ENCODE measurements around the gene CPSF7. TPM values are rescaled to one million over a fixed set of nuclear protein-coding genes. Genes with fewer than 3 reads are reported as not detected.

The CPSF7 gene
- total and polyA plus RNA-seq, 5 donors, result 26.0 to 49.2 (median 42.2) TPM

DNA sequence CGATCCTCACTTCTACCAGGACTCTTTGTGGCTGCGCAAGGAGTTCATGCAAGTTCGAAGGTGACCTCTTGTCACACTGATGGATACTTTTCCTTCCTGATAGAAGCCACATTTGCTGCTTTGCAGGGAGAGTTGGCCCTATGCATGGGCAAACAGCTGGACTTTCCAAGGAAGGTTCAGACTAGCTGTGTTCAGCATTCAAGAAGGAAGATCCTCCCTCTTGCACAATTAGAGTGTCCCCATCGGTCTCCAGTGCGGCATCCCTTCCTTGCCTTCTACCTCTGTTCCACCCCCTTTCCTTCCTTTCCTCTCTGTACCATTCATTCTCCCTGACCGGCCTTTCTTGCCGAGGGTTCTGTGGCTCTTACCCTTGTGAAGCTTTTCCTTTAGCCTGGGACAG is 61.1 kb downstream of the CPSF7 start:
- Histone ChIP-seq H3K27ac (ENCODE audit: low read length) (no peak overlapping the region), H3K27me3 (ENCODE audit: control insufficient read depth, insufficient read depth) (no peaks in the 10 kb centered on the region), H3K4me3 (ENCODE audit: low read length) (no peak overlapping the region), H3K4me1 (ENCODE audit: control insufficient read depth, insufficient read depth, low read length) (peaks cover 4% of the 10 kb centered on the region), H3K9me3 (ENCODE audit: control insufficient read depth, low read length) (no peaks in the 10 kb centered on the region)
- no peak for DNase-seq
- WGBS, result 80% methylated on average over 7 of the region's 7 CpGs
- no peak for ATAC-seq
- intact Hi-C loops (cut with DNase I), result no loop called here

DNA sequence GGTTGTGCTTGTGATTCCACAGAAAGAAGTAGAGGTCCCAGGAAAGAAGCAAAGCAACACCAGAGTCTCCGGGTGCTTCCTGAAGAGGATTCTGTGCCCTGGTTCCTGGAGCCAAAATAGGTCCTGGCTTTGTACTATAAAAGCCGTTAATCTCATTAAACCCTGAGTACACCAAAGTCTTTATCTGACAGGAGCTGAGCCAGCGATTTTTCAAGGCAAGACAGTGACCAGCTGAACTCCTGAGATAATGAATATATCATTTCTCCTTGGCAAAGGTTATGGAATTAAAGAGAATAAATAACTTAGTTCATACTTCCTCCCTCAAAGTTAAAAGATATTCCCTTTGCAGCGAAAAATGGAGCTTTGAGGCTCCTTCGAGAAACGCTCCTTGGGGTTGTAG is 62.4 kb downstream of the CPSF7 start:
- H3K4me3 ChIP-seq (ENCODE audit: low read length), result no peak overlapping the region
- DNase-seq, result no peak
- no peak overlapping the region for H3K27ac ChIP-seq (ENCODE audit: low read length)
- 68% methylated on average over 6 of the region's 6 CpGs for whole genome bisulfite sequencing
- intact Hi-C loops (cut with DNase I), result no loop called here
- no peaks in the 10 kb centered on the region for H3K9me3 ChIP-seq (ENCODE audit: control insufficient read depth, low read length)
- no peaks in the 10 kb centered on the region for H3K27me3 ChIP-seq (ENCODE audit: control insufficient read depth, insufficient read depth)
- H3K4me1 ChIP-seq (ENCODE audit: control insufficient read depth, insufficient read depth, low read length), result peaks cover 4% of the 10 kb centered on the region
- no peak for ATAC-seq

DNA sequence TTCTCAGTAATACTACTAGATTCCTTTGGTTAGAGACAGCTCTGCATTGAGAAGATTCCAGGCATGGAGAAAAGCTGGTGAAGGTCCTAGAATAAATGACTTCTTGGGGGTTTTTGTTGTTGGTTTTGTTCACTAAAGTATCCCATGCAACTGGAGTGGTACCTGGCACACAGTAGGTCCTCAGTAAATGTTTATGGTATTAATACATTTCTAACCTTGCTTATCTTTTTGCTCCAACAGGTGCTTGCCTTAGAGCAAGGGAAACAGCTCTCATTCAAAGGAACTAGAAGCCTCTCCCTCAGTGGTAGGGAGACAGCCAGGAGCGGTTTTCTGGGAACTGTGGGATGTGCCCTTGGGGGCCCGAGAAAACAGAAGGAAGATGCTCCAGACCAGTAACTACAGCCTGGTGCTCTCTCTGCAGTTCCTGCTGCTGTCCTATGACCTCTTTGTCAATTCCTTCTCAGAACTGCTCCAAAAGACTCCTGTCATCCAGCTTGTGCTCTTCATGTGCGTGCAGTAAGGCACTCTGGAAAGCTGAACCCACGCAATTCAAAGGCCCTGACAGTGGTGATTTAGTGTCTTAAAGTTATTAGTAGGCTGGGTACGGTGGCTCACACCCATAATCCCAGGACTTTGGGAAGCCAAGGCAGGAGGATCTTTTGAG is 65.6 kb downstream of the CPSF7 start:
- Histone ChIP-seq H3K27me3 (ENCODE audit: control insufficient read depth, insufficient read depth) (no peaks in the 10 kb centered on the region), H3K27ac (ENCODE audit: low read length) (no peak overlapping the region), H3K4me1 (ENCODE audit: control insufficient read depth, insufficient read depth, low read length) (peaks cover 5% of the 10 kb centered on the region), H3K4me3 (ENCODE audit: low read length) (no peak overlapping the region), H3K9me3 (ENCODE audit: control insufficient read depth, low read length) (no peaks in the 10 kb centered on the region)
- ATAC-seq, result no peak
- no peak for DNase-seq
- intact Hi-C loops (cut with DNase I), result no loop called here
- WGBS, result 92% methylated on average over 5 of the region's 5 CpGs

DNA sequence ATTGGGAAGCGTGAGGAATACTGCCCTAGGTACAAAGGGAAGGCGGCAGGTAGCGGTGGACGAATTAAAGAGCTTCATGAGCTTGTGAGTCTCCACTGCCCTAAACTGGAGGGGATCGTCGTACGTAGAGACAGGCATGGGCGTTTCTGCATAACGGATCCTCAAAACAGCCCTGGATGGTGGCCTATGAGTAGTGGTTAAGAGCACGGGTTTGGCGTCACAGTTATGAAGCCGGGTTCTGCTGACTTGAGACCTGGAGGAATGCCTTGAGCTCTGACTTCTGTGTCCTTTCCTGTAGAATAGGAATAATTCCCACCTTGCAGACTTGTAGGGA is 67.3 kb downstream of the CPSF7 start:
- Histone ChIP-seq H3K4me3 (ENCODE audit: low read length) (peak overlapping the region; percentile 75), H3K27me3 (ENCODE audit: control insufficient read depth, insufficient read depth) (no peaks in the 10 kb centered on the region), H3K9me3 (ENCODE audit: control insufficient read depth, low read length) (no peaks in the 10 kb centered on the region), H3K4me1 (ENCODE audit: control insufficient read depth, insufficient read depth, low read length) (peaks cover 4% of the 10 kb centered on the region), H3K27ac (ENCODE audit: low read length) (peak overlapping the region; percentile 91)
- DNase-seq (no peak), ATAC-seq (peak in 1 of 2 donors; percentile 11)
- WGBS, result 1% methylated on average over 12 of the region's 12 CpGs
- intact Hi-C loops (cut with DNase I), result no loop called here

DNA sequence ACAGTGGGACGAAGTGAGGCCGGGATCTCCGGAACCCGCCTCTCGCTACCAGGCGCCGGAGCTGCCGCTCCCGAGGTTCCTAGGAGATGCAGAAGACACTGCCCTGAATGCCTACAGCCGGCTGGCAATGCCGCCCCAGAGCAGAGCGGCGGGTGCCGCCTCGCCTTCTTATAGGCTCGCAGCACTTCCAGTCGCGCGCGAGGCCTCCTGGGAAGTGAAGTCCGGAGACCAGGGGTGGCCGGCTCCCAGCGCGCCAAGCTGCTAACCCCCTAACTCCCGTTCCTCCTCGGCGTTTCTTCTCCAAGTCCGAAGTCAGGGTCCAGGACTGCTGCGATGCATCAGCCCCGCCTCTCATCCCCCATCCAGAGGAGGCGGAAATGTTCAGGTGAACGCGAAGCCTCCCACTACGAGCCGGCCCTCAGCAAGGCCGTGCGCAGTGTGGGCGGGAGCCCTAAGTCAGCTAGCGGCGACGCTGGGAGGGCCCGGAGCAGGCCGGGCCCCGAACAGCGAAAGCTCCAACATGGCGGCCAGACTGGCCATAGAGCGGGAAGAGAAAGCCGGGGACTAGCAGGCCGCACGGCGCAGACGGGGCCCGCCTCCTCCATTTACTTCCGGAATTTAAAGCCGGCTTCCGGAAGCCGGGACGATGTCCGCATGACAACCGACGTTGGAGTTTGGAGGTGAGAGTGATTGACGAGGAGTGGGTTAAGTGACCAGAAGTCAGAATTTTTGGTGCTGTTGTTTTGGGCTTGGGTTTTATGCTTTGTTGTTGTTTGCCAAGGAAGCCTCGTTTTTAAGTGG is 67.8 kb downstream of the CPSF7 start, which contains the start of the genes CYB561A3 and TMEM138:
Gene CYB561A3, minus strand, starts transcription at position 142 of the 801 bp plus-strand sequence. CDS start 5,169 bp downstream, outside the sequence.
Gene TMEM138, plus strand, starts transcription at position 634 of the 801 bp plus-strand sequence. CDS start 2,017 bp downstream, outside the sequence.
- no peaks in the 10 kb centered on the region for H3K9me3 ChIP-seq (ENCODE audit: control insufficient read depth, low read length)
- peak within 1 kb of the TSS; percentile 100 for H3K27ac ChIP-seq (ENCODE audit: low read length)
- under 1% methylated on average over 63 of the region's 63 CpGs for WGBS
- peak; percentile 98 for ATAC-seq
- intact Hi-C loops (cut with DNase I), result no loop called here
- peaks cover 4% of the 10 kb centered on the region for H3K4me1 ChIP-seq (ENCODE audit: control insufficient read depth, insufficient read depth, low read length)
- no peaks in the 10 kb centered on the region for H3K27me3 ChIP-seq (ENCODE audit: control insufficient read depth, insufficient read depth)
- peak; percentile 92 to 98 (median 96) for DNase-seq
- H3K4me3 ChIP-seq (ENCODE audit: low read length), result peak within 1 kb of the TSS; percentile 75

DNA sequence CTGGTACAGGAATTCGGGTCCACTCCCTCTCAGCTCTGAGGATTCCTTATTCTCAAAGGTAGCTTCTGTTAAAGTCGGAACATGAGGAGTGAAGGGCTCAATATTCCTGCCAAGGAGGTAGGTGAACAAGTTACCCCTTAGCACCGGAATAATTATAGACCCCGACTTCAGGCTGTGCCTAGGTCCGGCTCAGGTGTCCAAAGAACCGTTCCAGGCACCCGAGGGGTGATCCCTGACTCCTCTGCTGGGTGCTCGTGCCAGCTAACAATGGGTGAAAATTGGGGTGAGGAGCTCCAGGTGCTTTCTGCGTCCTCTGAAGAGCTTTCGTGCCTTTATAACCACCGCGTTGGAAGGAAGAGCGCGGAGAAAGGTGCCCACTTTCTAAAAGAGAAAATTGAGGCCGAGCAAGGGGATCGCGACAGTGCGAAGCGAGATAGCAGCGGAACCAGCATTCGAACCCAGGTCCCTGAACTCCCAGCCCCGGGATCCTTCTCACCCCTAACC is 68.5 kb downstream of the CPSF7 start:
- DNase-seq (no peak), ATAC-seq (no peak)
- Histone ChIP-seq H3K4me3 (ENCODE audit: low read length) (peak overlapping the region; percentile 75), H3K27ac (ENCODE audit: low read length) (peak overlapping the region; percentile 100), H3K27me3 (ENCODE audit: control insufficient read depth, insufficient read depth) (no peaks in the 10 kb centered on the region), H3K4me1 (ENCODE audit: control insufficient read depth, insufficient read depth, low read length) (peaks cover 4% of the 10 kb centered on the region), H3K9me3 (ENCODE audit: control insufficient read depth, low read length) (no peaks in the 10 kb centered on the region)
- intact Hi-C loops (cut with DNase I), result no loop called here
- 3% methylated on average over 22 of the region's 22 CpGs for WGBS

DNA sequence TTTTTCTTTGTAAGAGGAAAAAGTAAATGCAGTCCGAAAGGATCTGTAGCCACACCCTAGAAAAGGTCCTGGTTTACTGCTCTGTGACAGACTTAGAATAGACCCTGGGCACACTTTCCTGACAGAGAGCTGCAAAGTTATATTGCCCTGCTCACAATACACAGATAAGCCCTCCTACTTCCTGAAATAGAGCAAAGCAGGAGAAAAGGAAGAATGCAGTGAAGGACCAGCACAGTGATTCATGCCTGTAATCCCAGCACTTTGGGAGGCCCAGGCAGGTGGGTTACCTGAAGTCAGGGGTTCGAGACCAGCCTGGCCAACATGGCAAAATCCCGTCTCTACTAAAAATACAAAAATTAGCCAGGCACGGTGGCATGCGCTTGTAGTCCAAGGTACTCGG is 70.3 kb downstream of the CPSF7 start:
- H3K4me1 ChIP-seq (ENCODE audit: control insufficient read depth, insufficient read depth, low read length), result peaks cover 4% of the 10 kb centered on the region
- intact Hi-C loops (cut with DNase I), result no loop called here
- H3K27ac ChIP-seq (ENCODE audit: low read length), result no peak overlapping the region
- WGBS, result 81% methylated on average over 6 of the region's 6 CpGs
- DNase-seq (no peak), ATAC-seq (no peak)
- no peak overlapping the region for H3K4me3 ChIP-seq (ENCODE audit: low read length)
- H3K9me3 ChIP-seq (ENCODE audit: control insufficient read depth, low read length), result no peaks in the 10 kb centered on the region
- H3K27me3 ChIP-seq (ENCODE audit: control insufficient read depth, insufficient read depth), result no peaks in the 10 kb centered on the region

DNA sequence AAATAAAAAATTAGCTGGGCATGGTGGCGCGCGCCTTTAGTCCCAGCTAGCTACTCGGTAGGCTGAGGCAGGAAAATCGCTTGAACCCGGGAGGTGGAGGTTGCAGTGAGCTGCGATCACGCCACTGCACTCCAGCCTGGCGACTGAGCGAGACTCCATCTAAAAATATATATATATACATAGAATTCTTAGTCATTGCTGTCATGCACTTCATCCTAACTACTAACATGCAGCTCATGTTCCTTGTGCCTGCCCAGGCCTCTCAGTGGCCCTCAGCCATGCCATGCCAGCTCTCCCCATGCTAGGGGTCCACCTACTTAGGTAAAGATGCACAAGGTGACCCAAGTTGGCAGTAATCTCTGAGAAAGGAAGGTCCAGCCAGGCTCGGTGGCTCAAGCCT is 71.2 kb downstream of the CPSF7 start:
- intact Hi-C loops (cut with DNase I), result no loop called here
- Histone ChIP-seq H3K4me3 (ENCODE audit: low read length) (no peak overlapping the region), H3K27ac (ENCODE audit: low read length) (no peak overlapping the region), H3K4me1 (ENCODE audit: control insufficient read depth, insufficient read depth, low read length) (peaks cover 4% of the 10 kb centered on the region), H3K27me3 (ENCODE audit: control insufficient read depth, insufficient read depth) (no peaks in the 10 kb centered on the region), H3K9me3 (ENCODE audit: control insufficient read depth, low read length) (no peaks in the 10 kb centered on the region)
- WGBS, result 96% methylated on average over 11 of the region's 11 CpGs
- ATAC-seq (no peak), DNase-seq (no peak)

DNA sequence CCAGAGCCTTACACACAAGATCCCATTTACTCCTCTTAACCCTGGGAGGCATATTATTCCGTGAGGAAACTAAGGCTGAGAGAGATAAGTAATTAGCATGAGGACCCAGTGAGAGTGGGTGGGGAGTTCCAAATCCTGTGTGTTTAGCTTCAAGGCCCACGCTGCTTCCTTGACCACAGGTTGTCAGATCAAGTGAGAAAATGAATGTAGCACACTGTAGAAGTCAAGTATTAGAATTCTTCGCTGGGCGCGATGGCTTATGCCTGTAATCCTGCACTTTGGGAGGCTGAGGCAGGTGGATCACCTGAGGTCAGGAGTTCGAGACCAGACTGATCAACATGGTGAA is 71.9 kb downstream of the CPSF7 start:
- intact Hi-C loops (cut with DNase I), result no loop called here
- H3K4me3 ChIP-seq (ENCODE audit: low read length), result no peak overlapping the region
- H3K27me3 ChIP-seq (ENCODE audit: control insufficient read depth, insufficient read depth), result no peaks in the 10 kb centered on the region
- WGBS, result 96% methylated on average over 6 of the region's 6 CpGs
- no peak for ATAC-seq
- H3K4me1 ChIP-seq (ENCODE audit: control insufficient read depth, insufficient read depth, low read length), result peaks cover 4% of the 10 kb centered on the region
- DNase-seq, result no peak
- H3K9me3 ChIP-seq (ENCODE audit: control insufficient read depth, low read length), result no peaks in the 10 kb centered on the region
- H3K27ac ChIP-seq (ENCODE audit: low read length), result no peak overlapping the region

DNA sequence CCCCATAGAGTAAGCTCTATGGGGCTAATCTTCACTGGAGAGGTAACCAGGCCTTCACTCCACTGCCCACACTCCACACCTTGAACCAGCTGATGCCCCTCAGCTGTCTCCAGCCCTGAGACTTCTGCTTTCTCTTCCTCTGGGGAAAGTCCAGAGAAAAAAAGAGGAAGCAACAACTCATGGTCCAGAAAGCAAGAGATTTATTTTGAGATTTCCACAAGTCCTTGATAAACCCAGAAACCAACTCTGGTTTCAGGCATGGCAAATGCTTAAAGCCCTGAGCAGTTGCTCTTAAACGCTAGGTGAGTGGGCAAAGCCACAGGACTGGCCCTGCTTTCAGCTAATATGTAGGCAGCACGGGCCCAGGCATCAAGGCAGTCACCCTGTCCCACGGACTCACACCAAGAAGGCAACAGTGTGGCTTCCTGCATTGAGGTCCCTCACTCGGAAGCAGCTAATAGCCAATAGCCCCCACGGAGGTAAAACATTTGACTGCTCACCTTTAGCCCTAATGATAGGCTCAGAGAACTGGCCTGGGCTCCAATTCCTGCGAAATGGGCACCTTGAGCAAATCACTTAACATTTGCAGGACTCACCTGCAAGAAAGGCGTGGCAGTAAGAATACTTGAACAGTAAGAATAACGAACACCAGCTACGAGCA is 72.4 kb downstream of the CPSF7 start:
- Histone ChIP-seq H3K4me3 (ENCODE audit: low read length) (no peak overlapping the region), H3K4me1 (ENCODE audit: control insufficient read depth, insufficient read depth, low read length) (peaks cover 4% of the 10 kb centered on the region), H3K27me3 (ENCODE audit: control insufficient read depth, insufficient read depth) (no peaks in the 10 kb centered on the region), H3K9me3 (ENCODE audit: control insufficient read depth, low read length) (no peaks in the 10 kb centered on the region), H3K27ac (ENCODE audit: low read length) (no peak overlapping the region)
- intact Hi-C loops (cut with DNase I), result no loop called here
- ATAC-seq (no peak), DNase-seq (no peak)
- 92% methylated on average over 9 of the region's 9 CpGs for WGBS

DNA sequence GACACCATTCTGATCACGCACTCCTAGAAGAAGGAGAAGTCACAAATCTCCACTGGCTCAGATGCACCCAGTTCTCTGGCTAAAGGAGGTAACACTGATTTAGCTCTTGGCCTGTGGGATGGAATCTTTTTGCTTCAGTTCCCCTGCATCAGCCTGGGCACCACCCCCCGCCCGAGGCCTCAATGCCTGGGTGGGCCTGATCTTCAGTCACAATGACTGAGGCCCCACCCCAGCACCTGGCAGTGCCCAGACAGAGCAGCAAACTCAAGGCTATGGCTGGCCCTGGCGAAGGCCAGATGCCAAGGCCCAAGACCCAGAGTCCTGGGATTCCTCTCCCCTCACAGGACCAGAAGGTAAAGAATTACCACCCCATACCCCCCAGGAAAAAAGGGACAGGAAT is 73.1 kb downstream of the CPSF7 start:
- WGBS, result 96% methylated on average over 4 of the region's 4 CpGs
- no peaks in the 10 kb centered on the region for H3K9me3 ChIP-seq (ENCODE audit: control insufficient read depth, low read length)
- DNase-seq, result no peak
- intact Hi-C loops (cut with DNase I), result no loop called here
- H3K4me3 ChIP-seq (ENCODE audit: low read length), result no peak overlapping the region
- no peaks in the 10 kb centered on the region for H3K27me3 ChIP-seq (ENCODE audit: control insufficient read depth, insufficient read depth)
- no peak overlapping the region for H3K27ac ChIP-seq (ENCODE audit: low read length)
- ATAC-seq, result no peak
- H3K4me1 ChIP-seq (ENCODE audit: control insufficient read depth, insufficient read depth, low read length), result peaks cover 4% of the 10 kb centered on the region

Measured in right cardiac atrium (tissue), 5 donors.